Right lung (tissue), 5 donors: ENCODE measurements around the gene MORN5. TPM values are rescaled to one million over a fixed set of nuclear protein-coding genes. Genes with fewer than 3 reads are reported as not detected.

Experiments
- DNase-seq, 2 donors: peaks; one replicate each; pipeline ENCODE4 v3.0.0-alpha.2; 2013
- polyA plus RNA-seq, 5 donors: library from polyadenylated mRNA; unstranded; fragments of 120-200 nt; gene quantifications; one replicate each; pipeline versions ENCODE4 v1.2.1 to v1.2.3, GENCODE V29; 2013; ENCODE audit warnings: inconsistent platforms in 1 of 5, low replicate concordance in 1 of 5; ENCODE audit not compliant: insufficient read length in 5 of 5, insufficient read depth in 1 of 5

Gene MORN5
- polyA plus RNA-seq, 5 donors, result 1.2 to 6.8 (median 5.2) TPM

DNA sequence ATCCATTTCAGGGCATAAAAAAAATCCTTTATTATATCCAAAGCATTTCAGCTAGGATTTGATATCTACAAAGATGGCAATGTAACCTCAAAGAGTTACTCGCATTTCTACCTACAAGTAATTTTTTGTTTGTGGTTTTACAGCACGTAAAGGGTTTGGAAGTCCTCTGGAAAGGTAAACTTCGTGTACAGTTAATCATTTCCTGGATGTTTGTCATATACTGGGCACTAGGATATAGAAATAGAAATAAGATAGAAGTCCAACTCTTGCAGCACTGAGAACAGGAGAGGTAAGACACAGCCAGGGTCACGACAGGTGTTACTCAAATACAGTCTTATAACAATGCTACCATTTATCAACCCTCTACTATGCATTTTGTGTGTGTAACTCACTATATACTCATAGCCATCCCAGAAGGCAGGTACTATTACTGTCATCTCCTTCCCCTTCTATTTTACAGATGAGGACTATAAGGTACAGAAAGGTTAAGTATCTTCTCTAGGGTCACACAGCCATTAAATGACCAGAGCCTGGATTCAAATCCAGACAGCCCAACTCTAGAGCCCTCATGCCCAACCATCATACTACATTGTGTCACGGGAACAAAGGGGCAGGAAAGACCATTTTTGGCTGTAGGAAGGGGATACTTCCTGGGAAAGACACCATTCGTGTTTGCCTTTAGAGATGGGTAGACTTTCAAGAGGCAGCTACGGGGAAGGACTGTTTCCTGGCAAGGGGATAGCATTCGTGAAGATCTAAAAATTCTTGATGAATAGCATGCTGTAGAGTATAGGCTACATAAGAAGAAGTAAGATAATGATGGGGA lies 19.1 kb upstream of the MORN5 start:
- DNase-seq, result no peak

DNA sequence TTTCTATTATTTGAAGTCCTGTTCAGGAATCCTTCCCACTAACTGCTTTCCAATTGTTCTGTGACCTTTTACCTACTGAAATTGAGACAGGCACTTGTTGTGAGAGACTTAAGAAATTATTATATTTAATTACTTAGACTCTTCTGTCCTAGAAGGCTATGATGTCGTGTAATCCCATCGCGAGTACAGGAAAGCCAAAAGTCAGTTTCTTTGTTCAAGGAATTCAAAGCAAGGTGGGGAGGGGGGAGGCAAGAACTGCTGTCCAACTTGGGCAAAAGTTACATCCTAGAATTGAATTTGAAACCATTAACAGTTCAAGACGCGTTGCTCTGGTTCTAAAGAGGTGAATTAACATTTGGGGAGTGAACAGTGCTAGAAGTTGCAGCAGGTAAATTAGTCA lies 18.0 kb upstream of the MORN5 start:
- DNase-seq, result no peak

DNA sequence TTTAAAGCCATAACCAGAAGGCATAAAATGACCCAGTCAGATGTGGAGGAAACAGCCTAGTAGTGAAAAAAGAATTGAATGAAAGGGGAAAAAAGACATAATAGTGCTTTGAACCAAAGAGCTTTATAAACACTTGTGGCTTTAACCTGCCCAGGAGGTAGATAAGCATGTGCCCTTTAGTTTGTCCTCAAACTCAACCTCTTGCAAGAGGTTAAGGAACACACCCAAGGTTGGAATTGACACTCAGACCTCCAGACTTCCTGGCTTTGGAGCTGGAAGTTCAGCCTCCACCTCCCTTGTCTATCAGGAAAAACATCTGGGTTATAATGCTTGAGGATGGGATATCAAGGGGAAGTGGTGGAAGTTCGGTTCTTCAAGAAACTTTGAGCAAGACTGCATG lies 16.4 kb upstream of the MORN5 start:
- DNase-seq, result no peak

DNA sequence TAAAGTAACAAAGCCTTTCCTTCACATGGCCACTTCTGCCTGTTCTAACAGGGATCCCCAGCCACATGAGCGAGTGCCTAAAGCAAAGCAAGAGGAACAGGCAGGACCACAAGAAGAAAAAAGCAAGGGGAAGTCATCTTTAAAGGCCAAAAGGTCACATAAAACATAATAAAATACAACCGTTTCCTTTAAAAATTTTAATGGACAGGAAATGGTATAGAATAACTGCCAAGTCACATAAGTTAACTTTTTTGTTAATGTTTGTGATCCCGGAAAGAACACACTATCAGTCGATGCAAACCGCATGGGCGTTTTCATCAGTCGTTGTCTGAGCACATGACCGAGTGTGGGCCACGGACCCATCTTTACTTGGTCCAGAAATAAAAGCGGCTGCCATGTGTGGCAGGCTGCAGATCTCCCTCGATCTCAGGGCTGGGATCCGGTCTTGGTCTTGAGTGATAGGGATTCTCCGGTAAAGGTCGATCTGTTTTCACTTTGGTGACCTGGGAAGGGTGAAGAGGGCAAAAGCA lies 15.8 kb upstream of the MORN5 start:
- DNase-seq, result no peak

DNA sequence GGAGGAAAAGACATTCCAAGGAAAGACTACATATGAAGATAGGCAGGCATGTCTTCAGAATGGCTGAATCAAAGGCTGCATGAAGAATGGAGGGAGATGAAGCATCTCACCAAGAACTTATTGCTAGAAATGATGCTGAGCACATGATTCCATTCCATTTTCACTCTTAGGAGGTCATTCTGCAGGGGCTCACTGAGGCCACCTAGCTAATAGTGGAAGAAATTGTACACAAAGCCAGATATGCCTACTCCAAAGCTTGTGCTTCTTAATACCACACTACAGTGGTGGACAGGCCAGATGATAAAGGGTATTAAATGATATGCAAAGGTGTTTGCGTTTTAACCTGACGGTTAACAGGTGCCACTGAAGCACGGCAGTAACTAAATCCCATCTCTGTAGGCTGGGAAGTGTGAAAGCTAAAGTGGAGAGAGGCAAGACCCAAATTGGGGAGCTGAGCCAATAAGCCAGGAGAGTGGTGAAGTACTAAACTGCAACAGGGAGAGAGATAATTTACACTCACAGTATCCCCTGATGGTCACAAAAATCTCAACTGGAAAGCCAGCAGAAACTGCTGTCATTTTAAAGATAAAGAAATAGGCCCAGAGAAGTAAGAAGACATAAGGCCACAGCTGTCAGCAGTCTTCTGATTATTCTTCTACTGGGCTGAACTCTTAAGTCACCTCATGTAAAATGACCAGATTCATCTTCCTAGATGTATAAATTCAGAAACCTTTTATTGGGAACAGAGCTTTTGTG lies 14.7 kb upstream of the MORN5 start:
- DNase-seq, result no peak

DNA sequence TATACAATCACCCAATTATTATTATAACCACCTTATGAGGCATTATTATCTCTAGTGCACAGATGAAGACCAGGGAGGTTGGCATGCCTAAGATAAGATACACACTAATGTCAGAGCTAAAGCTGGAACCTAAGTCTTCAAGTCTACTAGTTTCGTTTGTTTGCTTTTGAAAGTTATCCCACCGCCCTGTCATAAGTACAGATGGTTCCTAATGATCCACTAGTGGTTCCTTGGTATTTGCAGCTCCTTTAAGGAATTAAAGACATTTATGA lies 14.2 kb upstream of the MORN5 start:
- DNase-seq, result no peak

DNA sequence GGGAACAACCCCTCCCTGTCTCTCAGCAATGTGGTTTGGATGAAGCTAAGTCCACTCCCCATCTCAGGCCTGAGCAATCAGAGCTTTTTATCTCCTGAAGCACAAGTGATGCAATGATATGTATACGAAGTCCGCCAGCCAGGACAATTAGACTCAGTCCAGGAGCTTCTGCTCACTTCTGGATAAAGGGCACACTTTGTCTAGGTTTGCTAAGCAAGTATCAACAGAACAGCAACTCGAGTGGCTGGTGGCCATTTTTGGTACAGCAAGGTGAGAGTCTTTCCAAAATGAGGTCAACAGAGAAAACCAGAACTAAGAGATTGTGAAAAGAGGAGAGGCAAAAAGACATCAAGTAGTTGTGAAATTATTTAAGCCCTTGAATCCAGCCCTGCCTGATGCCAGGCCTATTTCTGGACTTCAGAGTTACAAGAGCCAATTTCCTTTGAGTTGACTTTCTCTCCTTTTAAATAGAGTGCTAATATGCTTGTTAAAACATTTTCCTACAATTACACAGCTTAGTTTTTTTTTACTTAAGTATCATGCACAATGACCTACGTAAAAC lies 8.4 kb upstream of the MORN5 start:
- DNase-seq, result no peak

DNA sequence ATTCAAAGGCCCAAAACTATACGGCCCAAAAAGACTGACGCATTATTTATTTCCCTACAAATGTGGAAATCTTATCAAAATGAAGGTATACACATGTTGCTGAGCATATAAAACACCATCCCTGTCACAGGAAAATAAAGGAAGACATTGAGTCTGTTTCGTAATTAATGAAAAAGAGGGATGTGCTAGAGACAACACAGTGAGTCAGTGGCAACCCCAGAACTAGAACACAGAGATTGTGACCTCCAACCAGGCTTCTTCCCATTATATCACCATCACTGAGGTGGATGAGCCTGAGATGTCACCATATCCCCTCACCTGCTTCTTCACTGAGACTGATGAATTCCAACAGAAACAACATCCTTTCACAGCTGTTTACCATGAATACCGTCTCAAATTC lies 3.9 kb upstream of the MORN5 start:
- DNase-seq, result no peak

DNA sequence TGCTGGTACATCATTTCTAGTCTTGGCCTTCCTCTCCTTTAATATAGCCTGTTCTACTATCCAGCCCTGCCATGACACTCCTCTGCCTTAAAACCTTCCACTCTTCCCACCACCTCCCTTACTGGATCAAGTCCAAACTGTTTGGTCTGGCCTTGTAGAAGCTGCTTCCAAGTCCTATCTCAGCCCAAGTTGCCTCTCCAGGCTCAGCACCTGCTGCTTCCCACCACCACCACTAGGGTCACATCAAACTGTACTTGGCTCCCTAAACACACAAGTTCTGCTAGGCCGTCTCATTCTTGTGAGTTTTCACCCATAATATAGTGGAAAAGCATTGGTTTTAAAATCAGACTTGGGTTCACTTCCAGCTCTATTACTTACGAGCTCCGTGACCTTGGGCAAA lies 1.5 kb upstream of the MORN5 start:
- no peak for DNase-seq

DNA sequence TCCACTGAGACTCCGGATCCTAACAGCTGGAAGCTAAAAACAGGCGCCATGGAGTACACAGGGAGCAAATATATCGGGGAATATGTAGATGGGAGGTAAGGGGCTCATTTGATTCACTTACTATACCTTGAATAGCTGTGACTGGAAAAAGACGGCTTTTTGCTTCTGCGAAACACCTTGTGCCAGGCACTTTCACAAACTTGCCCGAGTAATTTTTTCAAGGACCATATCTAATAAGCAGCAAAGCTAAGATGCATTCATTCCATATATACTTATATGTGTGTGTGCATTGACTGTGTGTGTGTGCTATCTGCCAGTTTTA lies 178 bp downstream of the MORN5 start:
- DNase-seq, result no peak

DNA sequence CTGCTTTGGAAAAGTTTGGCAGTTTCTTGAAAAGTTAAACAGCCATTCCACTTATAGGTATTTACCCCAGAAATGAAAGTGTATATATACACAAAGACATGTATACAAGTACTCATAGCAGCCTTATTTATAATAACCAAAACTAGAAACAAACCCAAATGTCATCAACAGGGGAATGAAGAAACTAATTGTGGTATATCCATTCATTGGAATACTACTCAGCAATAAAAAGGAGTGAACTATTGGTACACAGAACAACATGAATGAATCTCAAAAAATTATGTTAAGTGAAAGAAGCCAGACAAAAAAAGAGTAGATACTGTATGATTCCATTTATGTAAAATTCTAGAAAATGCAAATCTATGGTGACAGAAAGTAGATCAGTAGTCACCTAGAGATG lies 2.7 kb downstream of the MORN5 start:
- DNase-seq, result no peak

DNA sequence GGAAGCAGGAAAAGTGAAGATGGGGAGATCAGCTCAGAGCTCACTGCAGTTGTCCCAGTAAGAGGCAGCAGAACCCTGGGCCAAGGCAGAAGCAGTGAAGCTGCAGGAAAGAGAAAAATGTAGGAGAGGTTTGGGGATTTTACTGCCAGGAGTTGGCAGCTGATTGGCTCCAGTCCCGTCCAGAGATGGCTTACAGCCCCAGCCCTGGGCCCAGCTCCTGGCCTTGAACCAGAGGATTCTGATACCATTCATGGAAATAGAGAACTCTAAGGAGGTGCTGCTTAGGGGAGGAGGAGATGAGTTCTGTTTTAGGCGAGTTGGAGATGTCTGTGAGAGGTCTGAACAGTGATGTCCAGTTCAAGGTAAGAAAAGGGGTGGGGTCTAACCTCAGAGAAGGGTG lies 4.6 kb downstream of the MORN5 start:
- DNase-seq, result no peak

DNA sequence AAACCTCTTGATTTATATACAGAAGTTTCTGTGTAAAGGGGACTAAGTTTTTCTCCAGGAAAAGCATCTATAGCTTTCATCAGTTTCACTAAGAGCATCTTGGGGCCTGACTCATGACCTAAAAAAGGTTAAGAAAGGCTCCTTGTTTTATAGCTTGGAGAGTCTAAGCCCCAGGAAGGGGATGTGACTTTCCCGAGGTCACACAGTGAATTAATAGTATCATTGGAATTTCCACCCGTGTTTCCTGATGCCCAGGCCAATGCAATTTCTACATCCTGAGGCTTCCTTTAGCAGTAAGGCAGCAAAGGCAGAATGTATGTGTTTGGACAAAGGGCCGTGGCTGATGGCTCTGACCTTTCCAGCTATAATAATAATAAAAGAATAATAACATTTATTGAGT lies 8.6 kb downstream of the MORN5 start:
- DNase-seq, result no peak

DNA sequence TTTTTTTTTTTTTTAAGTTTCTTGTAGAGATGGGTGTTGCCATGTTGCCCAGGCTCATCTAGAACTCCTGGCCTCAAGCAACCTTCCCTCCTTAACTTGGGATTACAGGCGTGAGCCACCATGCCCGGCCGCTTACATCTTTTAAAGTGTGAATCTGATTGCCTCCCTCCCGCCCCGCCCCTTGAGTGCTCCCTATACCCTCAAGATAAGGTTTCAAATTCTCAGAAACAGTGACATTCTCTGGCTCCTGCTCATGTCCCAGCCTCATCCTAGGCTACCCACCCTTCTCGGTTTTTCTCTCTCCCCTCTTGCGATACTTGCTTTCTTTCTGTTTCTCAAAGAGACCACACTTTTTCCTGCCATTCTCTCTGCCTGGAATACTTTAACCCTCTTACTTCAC lies 12.4 kb downstream of the MORN5 start:
- no peak for DNase-seq

DNA sequence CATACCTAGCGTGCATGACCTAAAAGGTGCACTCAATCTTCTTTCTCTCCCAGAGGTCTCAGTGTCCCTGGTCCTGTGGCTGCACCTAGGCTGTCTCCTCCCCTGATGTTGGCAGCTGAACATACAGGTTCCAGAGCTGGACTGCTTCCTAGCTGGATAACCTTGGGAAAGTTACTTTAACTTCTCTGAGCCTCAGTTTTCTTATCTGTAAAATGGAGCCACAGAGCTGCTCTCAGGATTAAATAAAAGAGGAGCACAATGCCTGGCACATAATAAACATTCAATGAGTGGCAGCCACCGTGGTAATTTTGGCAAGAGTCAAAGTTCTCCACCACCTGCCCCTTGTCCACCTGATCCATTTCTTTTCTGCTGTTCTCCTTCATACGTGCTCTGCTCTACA lies 14.0 kb downstream of the MORN5 start:
- DNase-seq, result no peak

DNA sequence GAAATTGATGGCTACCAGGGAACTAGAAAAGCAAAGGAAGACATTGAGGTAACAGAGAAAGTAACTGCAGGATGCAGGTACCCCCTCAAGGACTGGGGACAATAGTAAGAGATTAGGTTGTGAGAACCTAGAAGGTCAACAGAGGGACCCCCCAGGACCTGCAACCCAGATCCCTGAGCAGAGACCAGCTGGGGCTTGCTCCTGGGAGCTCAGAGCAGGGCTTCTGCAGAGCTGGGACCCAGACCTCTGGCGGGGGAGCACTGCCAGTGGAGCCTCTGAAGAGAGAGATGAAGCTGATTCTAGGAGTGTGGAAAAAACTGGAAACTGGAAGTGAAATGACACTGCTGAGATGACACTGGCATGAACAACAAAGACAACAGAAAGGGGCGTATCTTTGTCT lies 17.2 kb downstream of the MORN5 start:
- no peak for DNase-seq

DNA sequence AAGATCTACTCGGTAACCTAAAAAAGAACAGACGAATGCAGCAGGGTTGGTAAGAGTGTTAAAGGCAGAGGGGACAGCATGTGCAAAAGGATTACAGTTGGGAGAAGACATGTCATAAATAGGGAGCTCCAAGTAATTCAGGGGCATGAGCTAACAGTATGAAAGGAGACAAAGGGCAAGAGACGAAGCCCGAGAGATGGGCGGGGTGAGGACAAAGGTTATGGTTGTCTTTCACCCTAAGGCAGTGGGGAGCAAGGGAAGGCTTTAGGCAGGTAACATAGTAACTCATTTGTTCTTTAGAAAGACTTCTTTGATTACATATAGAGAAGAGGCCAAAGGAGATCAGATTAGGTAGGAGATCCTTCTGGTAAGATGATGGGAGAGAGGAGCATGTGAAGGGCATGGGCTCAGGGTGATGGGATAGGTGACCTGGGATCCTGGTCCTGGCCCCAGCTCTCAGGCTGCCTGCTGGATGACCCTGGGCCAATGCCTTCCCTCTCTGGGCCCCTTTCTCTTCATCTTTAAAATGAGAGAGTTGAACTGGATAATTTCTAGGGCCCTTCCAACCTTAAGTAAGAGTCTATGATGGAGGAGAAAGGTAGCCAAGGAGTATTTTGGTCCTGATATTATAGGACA lies 19.5 kb downstream of the MORN5 start:
- DNase-seq, result no peak

DNA sequence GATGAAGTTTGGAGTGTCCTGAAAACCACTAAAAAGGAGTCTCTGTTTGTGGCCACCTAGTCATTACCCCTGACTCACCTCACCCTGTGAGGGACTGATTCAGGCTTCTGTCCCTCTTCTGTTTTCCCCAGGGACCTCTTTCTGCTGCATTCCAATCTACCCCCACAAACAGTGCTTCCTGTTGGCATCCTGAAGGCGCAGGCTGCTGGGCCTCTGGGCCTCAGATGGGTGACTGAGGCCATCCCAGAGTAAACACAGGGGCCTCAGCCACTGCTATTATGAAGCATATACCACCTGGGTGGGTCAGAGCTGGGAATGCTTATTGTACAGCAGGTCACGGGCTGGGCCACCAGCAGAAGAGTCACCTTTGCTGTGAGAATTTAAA lies 20.0 kb downstream of the MORN5 start:
- no peak for DNase-seq

DNA sequence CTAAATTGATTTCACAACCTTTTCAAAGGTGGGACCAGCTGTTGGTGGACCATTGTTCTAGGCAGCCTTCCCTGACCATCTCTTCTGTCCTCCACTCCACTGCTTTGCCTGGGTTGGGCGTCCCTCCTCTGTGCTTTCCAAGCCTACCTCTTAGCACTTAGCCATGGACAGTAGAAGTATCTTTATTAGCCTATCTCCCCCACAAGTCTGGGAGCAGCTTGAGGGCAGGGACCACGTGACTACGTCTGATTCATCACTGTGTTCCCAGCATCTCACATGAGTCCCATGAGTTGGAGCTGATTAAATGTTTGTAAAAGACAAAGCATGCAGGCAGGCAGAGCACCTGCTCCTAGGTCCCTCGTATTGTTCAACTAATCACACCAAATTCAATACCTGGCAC lies 20.9 kb downstream of the MORN5 start:
- DNase-seq, result no peak

DNA sequence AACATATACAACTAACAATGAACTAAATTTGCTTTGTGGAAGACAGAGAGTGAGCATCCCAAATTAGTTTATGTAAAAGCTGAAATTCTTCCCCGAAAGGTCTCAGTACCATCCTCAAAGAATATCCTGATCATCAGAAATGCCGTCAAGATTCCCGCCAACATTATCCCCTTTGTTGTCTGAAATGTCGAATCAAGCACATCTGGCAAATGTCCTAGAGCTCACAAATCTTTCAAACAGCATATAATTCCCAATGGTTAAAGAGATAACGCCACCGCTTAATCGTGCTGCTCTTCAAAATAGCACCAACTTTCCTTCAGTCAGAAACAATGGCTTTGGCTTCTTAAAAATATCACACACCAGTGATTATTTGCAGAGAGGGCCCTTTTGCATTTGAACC lies 23.8 kb downstream of the MORN5 start:
- DNase-seq, result no peak

DNA sequence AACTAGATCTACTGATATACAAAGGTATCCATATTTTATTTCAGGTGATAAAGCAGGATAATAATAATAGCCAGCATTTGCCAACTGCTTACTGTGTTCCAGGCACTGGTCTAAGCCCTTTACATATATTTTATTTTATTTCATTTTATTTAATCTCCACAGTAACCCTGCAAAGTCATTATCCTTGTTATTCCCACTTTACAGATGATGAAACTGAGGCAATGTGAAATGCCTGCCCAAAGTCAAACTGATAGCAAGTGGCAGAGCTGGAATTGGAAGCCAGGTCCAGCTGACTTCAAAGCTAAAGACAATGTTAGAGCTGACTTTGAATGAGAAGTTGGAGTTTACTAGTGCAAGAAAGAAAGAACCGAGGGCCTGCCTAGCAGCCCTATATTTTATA lies 24.8 kb downstream of the MORN5 start:
- DNase-seq, result no peak

DNA sequence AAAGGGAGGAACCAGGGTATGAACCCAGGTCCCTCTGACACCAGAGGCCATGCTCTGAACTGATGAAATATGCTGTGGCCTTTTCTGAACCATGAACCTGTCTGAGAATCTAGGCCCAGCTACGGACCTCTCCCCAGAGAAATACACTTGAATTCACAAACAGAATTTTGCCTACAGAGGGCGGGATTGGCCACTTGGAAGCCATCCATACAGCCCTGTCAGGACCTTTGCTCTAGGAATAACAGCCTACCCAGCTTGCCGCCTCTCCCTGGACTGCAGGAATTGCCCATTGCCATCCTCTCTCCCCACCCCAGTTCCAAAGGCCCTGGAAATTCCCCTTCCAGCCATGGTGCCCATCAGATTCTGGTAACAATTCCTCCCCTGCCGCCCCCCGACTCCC lies 26.6 kb downstream of the MORN5 start:
- DNase-seq, result no peak
